Ishikawa (cell line): ENCODE measurements around the gene RBMS1.

Experiments used
- CEBPB ChIP-seq: IDR thresholded peaks from 2 replicates; pipeline ENCODE4 v1.6.1; 2012
- EGR1 ChIP-seq: IDR thresholded peaks from 2 replicates; pipeline ENCODE4 v1.6.1; 2012
- EP300 ChIP-seq: IDR thresholded peaks from 2 replicates; pipeline ENCODE4 v1.6.1; 2012; ENCODE audit warnings: borderline replicate concordance
- FOXM1 ChIP-seq: IDR thresholded peaks from 2 replicates; pipeline ENCODE4 v1.6.1; 2012; ENCODE audit warnings: low read depth, borderline replicate concordance
- MAX ChIP-seq: IDR thresholded peaks from 2 replicates; pipeline ENCODE4 v1.6.1; 2012
- NFIC ChIP-seq: IDR thresholded peaks from 2 replicates; pipeline ENCODE4 v1.6.1; 2012
- RAD21 ChIP-seq: IDR thresholded peaks from 2 replicates; pipeline ENCODE4 v1.6.1; 2012; ENCODE audit warnings: low read depth
- REST ChIP-seq: IDR thresholded peaks from 2 replicates; pipeline ENCODE4 v1.6.1; 2012; ENCODE audit warnings: low read depth, mild to moderate bottlenecking
- TAF1 ChIP-seq: IDR thresholded peaks from 2 replicates; pipeline ENCODE4 v1.6.1; 2012; ENCODE audit warnings: low read depth, mild to moderate bottlenecking
- TCF12 ChIP-seq: IDR thresholded peaks from 2 replicates; pipeline ENCODE4 v1.6.1; 2012; ENCODE audit warnings: low read depth
- TEAD4 ChIP-seq: IDR thresholded peaks from 2 replicates; pipeline ENCODE4 v1.6.1; 2012
- USF1 ChIP-seq: IDR thresholded peaks from 2 replicates; pipeline ENCODE4 v1.6.1; 2012
- YY1 ChIP-seq: IDR thresholded peaks from 2 replicates; pipeline ENCODE4 v1.6.1; 2012; ENCODE audit warnings: low read depth
- ZBTB7A ChIP-seq: IDR thresholded peaks from 2 replicates; pipeline ENCODE4 v1.6.1; 2012; ENCODE audit warnings: low read depth

- no peak for TF ChIP-seq RAD21
- no peak for TF ChIP-seq TAF1
- no peak for TF ChIP-seq MAX
- no peak for TF ChIP-seq FOXM1
- TF ChIP-seq USF1, result no peak
- no peak for TF ChIP-seq EGR1
- TF ChIP-seq REST, result no peak
- TF ChIP-seq EP300, result no peak
- no peak for TF ChIP-seq YY1
- TF ChIP-seq CEBPB, result no peak
- TF ChIP-seq ZBTB7A, result no peak
- TF ChIP-seq TCF12, result no peak
- TF ChIP-seq TEAD4, result no peak
- TF ChIP-seq NFIC, result no peak
Observed at GRCh38 chr2:160290598-160290997, 203.0 kb downstream of the RBMS1 start.
